Chondrocyte (in vitro differentiated cells): Measurements from ENCODE around the gene LRRC8D. TPM values are rescaled to one million over a fixed set of nuclear protein-coding genes. Genes with fewer than 3 reads are reported as not detected.

Source experiments
- DNase-seq: peaks from one replicate; pipeline ENCODE4 v3.0.0; 2021; ENCODE audit warnings: mixed read lengths, low spot score
- H3K27ac Mint-ChIP-seq: one replicate; pipeline ENCODE4 v1.8.0; 2021; ENCODE audit warnings: mild to moderate bottlenecking, moderate library complexity, mixed read lengths; ENCODE audit not compliant: unreplicated experiment
- H3K27me3 Mint-ChIP-seq: 2 replicates; pipeline ENCODE4 v1.8.0; 2021; ENCODE audit warnings: low read depth, mixed read lengths
- H3K36me3 Mint-ChIP-seq: 2 replicates; pipeline ENCODE4 v1.8.0; 2021; ENCODE audit warnings: low read depth, mixed read lengths
- H3K4me1 Mint-ChIP-seq: 2 replicates; pipeline ENCODE4 v1.8.0; 2021; ENCODE audit warnings: low read depth, mild to moderate bottlenecking, mixed read lengths
- H3K4me3 Mint-ChIP-seq: one replicate; pipeline ENCODE4 v1.8.0; 2021; ENCODE audit warnings: mild to moderate bottlenecking, moderate library complexity, mixed read lengths; ENCODE audit not compliant: unreplicated experiment
- H3K9me3 Mint-ChIP-seq: 2 replicates; pipeline ENCODE4 v1.8.0; 2021; ENCODE audit warnings: low read depth, mixed read lengths
- CTCF ChIP-seq: fragments of 200-600 bp; sonication (generic); IDR thresholded peaks from 2 replicates; pipeline ENCODE4 v1.5.0; 2021; ENCODE audit warnings: antibody characterized with exemption, mild to moderate bottlenecking, moderate library complexity
- total RNA-seq: library from RNA; stranded (reverse); gene quantifications from 3 replicates; pipeline ENCODE4 v1.2.1, GENCODE V29; 2021

LRRC8D gene
- total RNA-seq, 1 donor from 2014 or later = 14.9 TPM

- no peak for TF ChIP-seq CTCF
- H3K27me3 Mint-ChIP-seq = no peaks in the 10 kb centered on the region
- DNase-seq = no peak
- H3K36me3 Mint-ChIP-seq = peaks cover 11% of the 10 kb centered on the region
- no peak overlapping the region for H3K4me3 Mint-ChIP-seq
- peaks cover 12% of the 10 kb centered on the region for H3K9me3 Mint-ChIP-seq
- H3K4me1 Mint-ChIP-seq = no peaks in the 10 kb centered on the region
- no peak overlapping the region for H3K27ac Mint-ChIP-seq
These were observed 107.7 kb downstream of the LRRC8D start for GRCh38 chr1:89928506-89928905.

GRCh38 chr1:89929467-89930063, 108.7 kb downstream of the LRRC8D start:
- Mint-ChIP-seq H3K27me3 (no peaks in the 10 kb centered on the region), H3K4me1 (no peaks in the 10 kb centered on the region), H3K36me3 (peaks cover 11% of the 10 kb centered on the region), H3K9me3 (peaks cover 4% of the 10 kb centered on the region), H3K4me3 (no peak overlapping the region), H3K27ac (no peak overlapping the region)
- TF ChIP-seq CTCF = no peak
- DNase-seq = no peak

GRCh38 chr1:89930579-89930978, 109.7 kb downstream of the LRRC8D start:
- DNase-seq = no peak
- peaks cover 1% of the 10 kb centered on the region for H3K4me1 Mint-ChIP-seq
- peaks cover 13% of the 10 kb centered on the region for H3K36me3 Mint-ChIP-seq
- H3K27ac Mint-ChIP-seq = no peak overlapping the region
- TF ChIP-seq CTCF = no peak
- H3K27me3 Mint-ChIP-seq = no peaks in the 10 kb centered on the region
- peaks cover 4% of the 10 kb centered on the region for H3K9me3 Mint-ChIP-seq
- no peak overlapping the region for H3K4me3 Mint-ChIP-seq

- no peak overlapping the region for H3K4me3 Mint-ChIP-seq
- peaks cover 13% of the 10 kb centered on the region for H3K36me3 Mint-ChIP-seq
- peaks cover 4% of the 10 kb centered on the region for H3K9me3 Mint-ChIP-seq
- no peak for TF ChIP-seq CTCF
- H3K27ac Mint-ChIP-seq = no peak overlapping the region
- H3K4me1 Mint-ChIP-seq = peaks cover 6% of the 10 kb centered on the region
- DNase-seq = no peak
- no peaks in the 10 kb centered on the region for H3K27me3 Mint-ChIP-seq
These were observed 111.1 kb downstream of the LRRC8D start for GRCh38 chr1:89931964-89932363.

GRCh38 chr1:89932598-89933364, 111.9 kb downstream of the LRRC8D start:
- no peak for TF ChIP-seq CTCF
- H3K4me3 Mint-ChIP-seq = no peak overlapping the region
- peaks cover 13% of the 10 kb centered on the region for H3K36me3 Mint-ChIP-seq
- H3K27me3 Mint-ChIP-seq = no peaks in the 10 kb centered on the region
- H3K27ac Mint-ChIP-seq = no peak overlapping the region
- DNase-seq = no peak
- H3K4me1 Mint-ChIP-seq = peaks cover 8% of the 10 kb centered on the region
- H3K9me3 Mint-ChIP-seq = peaks cover under 1% of the 10 kb centered on the region
